Osteoblast (primary cell): Measurements from ENCODE around the gene BCAR3. TPM values are rescaled to one million over a fixed set of nuclear protein-coding genes. Genes with fewer than 3 reads are reported as not detected.

Experiments
- DNase-seq: peaks from one replicate; pipeline ENCODE4 v3.0.0; 2011; ENCODE audit warnings: low spot score, mixed read lengths; ENCODE audit not compliant: insufficient read length; ENCODE audit errors: missing footprints
- H2AFZ ChIP-seq: 2 replicates; pipeline ENCODE4 v1.6.0; 2011; ENCODE audit warnings: mild to moderate bottlenecking, low read length
- H3K27ac ChIP-seq: 2 replicates; pipeline ENCODE4 v1.5.1; 2011; ENCODE audit warnings: mild to moderate bottlenecking, low read depth, low read length, moderate library complexity
- H3K27me3 ChIP-seq: 2 replicates; pipeline ENCODE4 v1.6.0; 2012; ENCODE audit warnings: mild to moderate bottlenecking, control low read depth, inconsistent platforms, low read length, moderate library complexity; ENCODE audit not compliant: insufficient read depth
- H3K36me3 ChIP-seq: 2 replicates; pipeline ENCODE4 v1.5.1; 2011; ENCODE audit warnings: mild to moderate bottlenecking, low read length, control low read depth, moderate library complexity; ENCODE audit not compliant: insufficient read depth
- H3K4me1 ChIP-seq: 2 replicates; pipeline ENCODE4 v1.5.1; 2011; ENCODE audit warnings: mild to moderate bottlenecking, low read length, control low read depth, moderate library complexity; ENCODE audit not compliant: insufficient read depth
- H3K4me2 ChIP-seq: 2 replicates; pipeline ENCODE4 v1.6.0; 2011; ENCODE audit warnings: mild to moderate bottlenecking, low read length; ENCODE audit not compliant: insufficient read depth
- H3K4me3 ChIP-seq: fragments of 200-600 bp; sonication (generic); 3 replicates; pipeline ENCODE4 v1.5.1; 2012; ENCODE audit warnings: mild to moderate bottlenecking, low read length, inconsistent platforms; ENCODE audit not compliant: insufficient read depth
- H3K79me2 ChIP-seq: 2 replicates; pipeline ENCODE4 v1.6.0; 2012; ENCODE audit warnings: mild to moderate bottlenecking, low read length, control low read depth, inconsistent platforms; ENCODE audit not compliant: insufficient read depth
- H3K9me3 ChIP-seq: 2 replicates; pipeline ENCODE4 v1.5.1; 2011; ENCODE audit warnings: low read depth, low read length, control low read depth
- H4K20me1 ChIP-seq: 2 replicates; pipeline ENCODE4 v1.6.0; 2012; ENCODE audit warnings: mild to moderate bottlenecking, low read length, control low read depth; ENCODE audit not compliant: insufficient read depth
- CTCF ChIP-seq: IDR thresholded peaks from 2 replicates; pipeline ENCODE4 v1.5.1; 2011; ENCODE audit warnings: mild to moderate bottlenecking, low read depth, low read length, moderate library complexity; ENCODE audit errors: extremely low read depth
- total RNA-seq: library from RNA; depleted of rRNA; stranded (reverse); fragments of >200 nt; gene quantifications from 2 replicates; pipeline ENCODE4 v1.2.3, GENCODE V29; 2012

Gene BCAR3
- total RNA-seq, 1 donor = 34.0 TPM

GRCh38 chr1:93631626-93632365 lies 49.8 kb downstream of the BCAR3 start:
- peak; percentile 39 for TF ChIP-seq CTCF
- no peak overlapping the region for H3K27ac ChIP-seq
- H3K27me3 ChIP-seq = no peaks in the 10 kb centered on the region
- no peak for DNase-seq
- peaks cover 8% of the 10 kb centered on the region for H4K20me1 ChIP-seq
- H3K79me2 ChIP-seq = peaks cover 87% of the 10 kb centered on the region
- peaks cover 18% of the 10 kb centered on the region for H3K36me3 ChIP-seq
- H3K4me2 ChIP-seq = no peak overlapping the region
- no peak overlapping the region for H2AFZ ChIP-seq
- peaks cover 22% of the 10 kb centered on the region for H3K4me1 ChIP-seq
- no peaks in the 10 kb centered on the region for H3K9me3 ChIP-seq
- H3K4me3 ChIP-seq = no peak overlapping the region

- DNase-seq = no peak
- TF ChIP-seq CTCF = no peak
- peak overlapping the region; percentile 30 for H3K27ac ChIP-seq
- H3K9me3 ChIP-seq = no peaks in the 10 kb centered on the region
- H4K20me1 ChIP-seq = peaks cover 15% of the 10 kb centered on the region
- H3K4me3 ChIP-seq = no peak overlapping the region
- no peak overlapping the region for H2AFZ ChIP-seq
- peaks cover 86% of the 10 kb centered on the region for H3K79me2 ChIP-seq
- H3K27me3 ChIP-seq = no peaks in the 10 kb centered on the region
- H3K4me1 ChIP-seq = peaks cover 38% of the 10 kb centered on the region
- no peak overlapping the region for H3K4me2 ChIP-seq
- H3K36me3 ChIP-seq = peaks cover 13% of the 10 kb centered on the region
Measured at GRCh38 chr1:93630168-93630567, 51.5 kb downstream of the BCAR3 start.

- no peak overlapping the region for H3K4me2 ChIP-seq
- peaks cover 41% of the 10 kb centered on the region for H3K4me1 ChIP-seq
- peaks cover 87% of the 10 kb centered on the region for H3K79me2 ChIP-seq
- no peaks in the 10 kb centered on the region for H3K9me3 ChIP-seq
- H3K4me3 ChIP-seq = no peak overlapping the region
- H3K36me3 ChIP-seq = peaks cover 13% of the 10 kb centered on the region
- peaks cover 15% of the 10 kb centered on the region for H4K20me1 ChIP-seq
- no peak for DNase-seq
- H2AFZ ChIP-seq = no peak overlapping the region
- TF ChIP-seq CTCF = peak; percentile 86
- peak overlapping the region; percentile 58 for H3K27ac ChIP-seq
- no peaks in the 10 kb centered on the region for H3K27me3 ChIP-seq
Measured at GRCh38 chr1:93629101-93630059, 52.3 kb downstream of the BCAR3 start.

GRCh38 chr1:93628681-93629080 lies 53.0 kb downstream of the BCAR3 start:
- H3K9me3 ChIP-seq = no peaks in the 10 kb centered on the region
- DNase-seq = no peak
- peaks cover 15% of the 10 kb centered on the region for H4K20me1 ChIP-seq
- no peak overlapping the region for H3K4me3 ChIP-seq
- no peak overlapping the region for H2AFZ ChIP-seq
- peak overlapping the region; percentile 58 for H3K27ac ChIP-seq
- H3K36me3 ChIP-seq = peaks cover 13% of the 10 kb centered on the region
- peaks cover 48% of the 10 kb centered on the region for H3K4me1 ChIP-seq
- H3K4me2 ChIP-seq = no peak overlapping the region
- no peak for TF ChIP-seq CTCF
- no peaks in the 10 kb centered on the region for H3K27me3 ChIP-seq
- peaks cover 89% of the 10 kb centered on the region for H3K79me2 ChIP-seq
